Fibroblast of lung (primary cell): Measurements from ENCODE around the gene PLEKHA5. TPM values are rescaled to one million over a fixed set of nuclear protein-coding genes. Genes with fewer than 3 reads are reported as not detected.

Source experiments
- DNase-seq, 2 donors: peaks; one replicate each; pipeline versions ENCODE4 v3.0.0 to v3.0.0-alpha.2; 2010; ENCODE audit warnings: low read depth in 2 of 2
- H2AFZ ChIP-seq: 2 replicates; pipeline ENCODE4 v1.5.1; 2012; ENCODE audit warnings: low read length, control low read depth, inconsistent platforms
- H3K27ac ChIP-seq: 2 replicates; pipeline ENCODE4 v1.5.1; 2011; ENCODE audit warnings: low read length, control low read depth; ENCODE audit not compliant: insufficient read depth
- H3K27me3 ChIP-seq: 2 replicates; pipeline ENCODE4 v1.5.1; 2011; ENCODE audit warnings: mild to moderate bottlenecking, low read length; ENCODE audit not compliant: control insufficient read depth, insufficient read depth
- H3K36me3 ChIP-seq: 2 replicates; pipeline ENCODE4 v1.5.1; 2011; ENCODE audit warnings: low read length; ENCODE audit not compliant: control insufficient read depth, insufficient read depth
- H3K4me1 ChIP-seq: 2 replicates; pipeline ENCODE4 v1.5.1; 2011; ENCODE audit warnings: low read length; ENCODE audit not compliant: control insufficient read depth, insufficient read depth; ENCODE audit errors: extremely low read depth
- H3K4me2 ChIP-seq: 2 replicates; pipeline ENCODE4 v1.5.1; 2011; ENCODE audit warnings: low read length, control low read depth; ENCODE audit not compliant: insufficient read depth; ENCODE audit errors: extremely low read depth
- H3K4me3 ChIP-seq, 4 experiments: fragments of 200-600 bp in 1 of 4; sonication (generic) in 1 of 4; replicated peaks in 1 of 4; 2 replicates each; pipeline ENCODE4 v1.5.1; 2011 to 2016; ENCODE audit warnings: low read length in 4 of 4, low read depth in 3 of 4, mild to moderate bottlenecking in 3 of 4, control low read depth in 2 of 4, inconsistent platforms in 1 of 4, mixed read lengths in 1 of 4; ENCODE audit not compliant: insufficient read depth in 1 of 4; ENCODE audit errors: control extremely low read depth in 1 of 4
- H3K79me2 ChIP-seq: 2 replicates; pipeline ENCODE4 v1.5.1; 2012; ENCODE audit warnings: mild to moderate bottlenecking, low read length, inconsistent platforms; ENCODE audit not compliant: control insufficient read depth, insufficient read depth
- H3K9ac ChIP-seq: 2 replicates; pipeline ENCODE4 v1.5.1; 2011; ENCODE audit warnings: mild to moderate bottlenecking, low read length, control low read depth; ENCODE audit not compliant: insufficient read depth
- H3K9me3 ChIP-seq: 2 replicates; pipeline ENCODE4 v1.5.1; 2012; ENCODE audit warnings: low read depth, low read length; ENCODE audit not compliant: control insufficient read depth, insufficient read depth
- H4K20me1 ChIP-seq: 2 replicates; pipeline ENCODE4 v1.5.1; 2011; ENCODE audit warnings: low read length; ENCODE audit not compliant: control insufficient read depth, insufficient read depth; ENCODE audit errors: extremely low read depth
- EZH2 ChIP-seq: IDR thresholded peaks from 2 replicates; pipeline ENCODE4 v1.5.1; 2012; ENCODE audit warnings: low read length, control low read depth, mild to moderate bottlenecking; ENCODE audit errors: missing control alignments
- polyA plus RNA-seq, 2 donors: library from polyadenylated mRNA; depleted of rRNA in 1 of 2; stranded (reverse) in 1 of 2; unstranded in 1 of 2; fragments of >200 nt; gene quantifications; 2 replicates each; pipeline ENCODE4 v1.2.1, GENCODE V29; 2011 to 2012; ENCODE audit warnings: missing spikeins in 1 of 2
- total RNA-seq: library from RNA; depleted of rRNA; stranded (reverse); fragments of >200 nt; gene quantifications from 2 replicates; pipeline ENCODE4 v1.2.1, GENCODE V29; 2014
- TF ChIP-seq, protein P1 (sequence below), 2 donors: IDR thresholded peaks in 1 of 2; conservative IDR thresholded peaks in 1 of 2; 1 replicate in 1 of 2; 2 replicates in 1 of 2; pipeline ENCODE4 v1.5.1; 2011 to 2012; ENCODE audit warnings: low read length in 2 of 2, control low read depth in 1 of 2, inconsistent platforms in 1 of 2, low read depth in 1 of 2, mild to moderate bottlenecking in 1 of 2

The PLEKHA5 gene
- total and polyA plus RNA-seq, 2 donors (not counting 1 experiment from before 2014, with no cell fraction given) = 15.5 to 50.4 TPM

- H3K4me1 ChIP-seq = no peaks in the 10 kb centered on the region
- no peak for TF ChIP-seq EZH2
- TF ChIP-seq, protein P1, sequence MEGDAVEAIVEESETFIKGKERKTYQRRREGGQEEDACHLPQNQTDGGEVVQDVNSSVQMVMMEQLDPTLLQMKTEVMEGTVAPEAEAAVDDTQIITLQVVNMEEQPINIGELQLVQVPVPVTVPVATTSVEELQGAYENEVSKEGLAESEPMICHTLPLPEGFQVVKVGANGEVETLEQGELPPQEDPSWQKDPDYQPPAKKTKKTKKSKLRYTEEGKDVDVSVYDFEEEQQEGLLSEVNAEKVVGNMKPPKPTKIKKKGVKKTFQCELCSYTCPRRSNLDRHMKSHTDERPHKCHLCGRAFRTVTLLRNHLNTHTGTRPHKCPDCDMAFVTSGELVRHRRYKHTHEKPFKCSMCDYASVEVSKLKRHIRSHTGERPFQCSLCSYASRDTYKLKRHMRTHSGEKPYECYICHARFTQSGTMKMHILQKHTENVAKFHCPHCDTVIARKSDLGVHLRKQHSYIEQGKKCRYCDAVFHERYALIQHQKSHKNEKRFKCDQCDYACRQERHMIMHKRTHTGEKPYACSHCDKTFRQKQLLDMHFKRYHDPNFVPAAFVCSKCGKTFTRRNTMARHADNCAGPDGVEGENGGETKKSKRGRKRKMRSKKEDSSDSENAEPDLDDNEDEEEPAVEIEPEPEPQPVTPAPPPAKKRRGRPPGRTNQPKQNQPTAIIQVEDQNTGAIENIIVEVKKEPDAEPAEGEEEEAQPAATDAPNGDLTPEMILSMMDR (conservative IDR thresholded peaks at IDR 0.05 in 1 of 2, IDR thresholded peaks at IDR 0.05 in 1 of 2; ENCODE audit: low read depth in 1 of 2, low read length in 2 of 2) = no peak
- H3K79me2 ChIP-seq = no peaks in the 10 kb centered on the region
- no peak overlapping the region for H3K9ac ChIP-seq
- no peak overlapping the region for H2AFZ ChIP-seq
- DNase-seq = no peak
- no peaks in the 10 kb centered on the region for H3K9me3 ChIP-seq
- H3K27me3 ChIP-seq = no peaks in the 10 kb centered on the region
- H3K4me3 ChIP-seq = no peak overlapping the region
- H4K20me1 ChIP-seq = no peaks in the 10 kb centered on the region
- no peaks in the 10 kb centered on the region for H3K36me3 ChIP-seq
- H3K4me2 ChIP-seq = no peak overlapping the region
- H3K27ac ChIP-seq = no peak overlapping the region
These were observed 24.1 kb upstream of the PLEKHA5 start for GRCh38 chr12:19105463-19105862.

DNA sequence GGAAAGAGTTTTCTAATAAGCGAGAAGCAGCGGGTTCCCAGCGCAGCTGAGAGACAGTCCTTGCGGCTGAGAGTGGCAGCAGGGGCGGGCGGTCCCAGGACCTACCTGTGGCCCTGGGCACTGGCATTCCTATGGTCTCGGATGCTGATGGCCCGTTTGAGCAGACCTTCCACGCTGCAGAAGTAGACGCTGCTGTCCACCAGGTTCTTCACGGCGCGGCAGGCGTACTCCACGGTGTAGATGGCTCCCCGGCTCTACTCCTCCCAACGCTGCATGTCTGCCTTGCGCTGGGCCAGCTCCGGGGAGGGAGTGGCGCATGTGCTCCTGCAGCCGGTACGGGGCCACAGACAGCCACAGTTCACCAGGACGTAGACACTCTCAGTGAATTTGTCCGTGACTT, 21.8 kb upstream of the PLEKHA5 start:
- TF ChIP-seq, protein P1 (conservative IDR thresholded peaks at IDR 0.05 in 1 of 2, IDR thresholded peaks at IDR 0.05 in 1 of 2; ENCODE audit: low read depth in 1 of 2, low read length in 2 of 2) = no peak
- no peak for TF ChIP-seq EZH2

GRCh38 chr12:19110221-19110940, 19.2 kb upstream of the PLEKHA5 start:
- Histone ChIP-seq H3K9me3 (no peaks in the 10 kb centered on the region), H3K4me3 (no peak overlapping the region), H3K36me3 (no peaks in the 10 kb centered on the region), H3K79me2 (no peaks in the 10 kb centered on the region), H3K4me1 (no peaks in the 10 kb centered on the region), H3K9ac (no peak overlapping the region), H3K27me3 (no peaks in the 10 kb centered on the region), H4K20me1 (no peaks in the 10 kb centered on the region), H3K4me2 (no peak overlapping the region), H2AFZ (no peak overlapping the region), H3K27ac (no peak overlapping the region)
- peak in 1 of 2 donors; percentile 73 for DNase-seq
- TF ChIP-seq, protein P1 (conservative IDR thresholded peaks at IDR 0.05 in 1 of 2, IDR thresholded peaks at IDR 0.05 in 1 of 2; ENCODE audit: low read depth in 1 of 2, low read length in 2 of 2) = no peak
- TF ChIP-seq EZH2 = no peak

More for the DNA sequence above, 21.8 kb upstream of the PLEKHA5 start:
- no peak overlapping the region for H3K4me2 ChIP-seq
- H3K4me3 ChIP-seq = no peak overlapping the region
- H3K79me2 ChIP-seq = no peaks in the 10 kb centered on the region
- no peak overlapping the region for H2AFZ ChIP-seq
- H3K4me1 ChIP-seq = no peaks in the 10 kb centered on the region
- H3K36me3 ChIP-seq = no peaks in the 10 kb centered on the region
- no peak overlapping the region for H3K9ac ChIP-seq
- no peak overlapping the region for H3K27ac ChIP-seq
- no peaks in the 10 kb centered on the region for H3K9me3 ChIP-seq
- H3K27me3 ChIP-seq = no peaks in the 10 kb centered on the region
- no peaks in the 10 kb centered on the region for H4K20me1 ChIP-seq
- DNase-seq = no peak
